Astrocyte of the cerebellum (primary cell): ENCODE data around the gene RRP1.

Experiments
- DNase-seq: peaks from one replicate; pipeline ENCODE4 v3.0.0-alpha.2; 2011; ENCODE audit warnings: low read depth
- H3K4me3 ChIP-seq: 2 replicates; pipeline ENCODE4 v1.5.1; 2011; ENCODE audit warnings: mild to moderate bottlenecking, low read depth, low read length, moderate library complexity
- in situ Hi-C: cut with HindIII; loops from 2 replicates; pipeline ENCODE4 v1.10.0; 2017; ENCODE audit warnings: low sequenced_read_pairs
- TF ChIP-seq, protein P1 (sequence below): IDR thresholded peaks from 2 replicates; pipeline ENCODE4 v1.5.1; 2012; ENCODE audit warnings: low read length, low read depth, moderate library complexity, mild to moderate bottlenecking; ENCODE audit errors: missing control alignments

The RRP1 gene

DNA sequence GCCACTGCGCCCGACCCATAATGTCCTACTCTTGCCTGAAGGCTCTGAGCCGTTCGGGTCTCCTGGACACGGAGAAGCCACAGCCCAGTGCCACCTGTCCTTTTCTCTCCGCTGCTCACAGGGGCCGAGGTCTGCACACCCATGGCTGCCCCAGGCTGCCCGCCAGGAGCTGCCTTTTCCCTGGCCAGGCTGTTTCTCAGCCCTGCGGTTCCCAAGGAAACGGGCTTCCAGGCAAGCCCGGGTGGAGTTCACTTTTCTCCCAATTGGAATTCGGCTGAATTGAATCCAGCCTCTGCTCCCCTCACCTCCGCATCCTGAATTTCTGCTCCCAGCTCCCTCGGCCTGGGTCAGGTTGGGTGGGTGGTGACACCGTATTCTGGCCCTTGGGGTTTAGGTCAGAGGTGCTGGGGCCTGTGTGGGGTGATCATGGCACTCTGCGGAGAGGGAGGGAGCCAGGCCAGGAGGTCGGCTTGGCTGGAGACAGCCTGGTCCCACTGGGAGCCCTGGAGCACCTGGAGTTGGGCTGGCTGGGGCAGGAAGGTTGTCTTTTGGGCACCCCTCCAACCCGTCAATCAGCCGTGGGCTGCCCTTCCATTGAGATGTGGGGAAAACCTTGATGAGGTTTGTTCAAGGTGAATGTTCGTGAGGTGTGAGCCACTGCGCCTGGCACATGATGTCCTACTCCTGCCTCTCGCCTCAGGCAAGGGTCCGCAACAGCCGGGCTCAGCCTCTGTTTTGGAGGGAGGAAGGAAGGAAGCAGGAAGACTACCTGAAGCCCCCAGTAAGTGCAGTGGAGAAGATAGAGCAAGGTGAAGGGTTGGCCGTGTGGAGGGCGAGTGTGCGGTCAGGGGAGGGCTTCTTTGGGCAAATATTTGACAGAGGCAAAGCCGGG, 25.1 kb downstream of the RRP1 start:
- in situ Hi-C loops = no loop called here
- H3K4me3 ChIP-seq = no peak overlapping the region
- TF ChIP-seq, protein P1, sequence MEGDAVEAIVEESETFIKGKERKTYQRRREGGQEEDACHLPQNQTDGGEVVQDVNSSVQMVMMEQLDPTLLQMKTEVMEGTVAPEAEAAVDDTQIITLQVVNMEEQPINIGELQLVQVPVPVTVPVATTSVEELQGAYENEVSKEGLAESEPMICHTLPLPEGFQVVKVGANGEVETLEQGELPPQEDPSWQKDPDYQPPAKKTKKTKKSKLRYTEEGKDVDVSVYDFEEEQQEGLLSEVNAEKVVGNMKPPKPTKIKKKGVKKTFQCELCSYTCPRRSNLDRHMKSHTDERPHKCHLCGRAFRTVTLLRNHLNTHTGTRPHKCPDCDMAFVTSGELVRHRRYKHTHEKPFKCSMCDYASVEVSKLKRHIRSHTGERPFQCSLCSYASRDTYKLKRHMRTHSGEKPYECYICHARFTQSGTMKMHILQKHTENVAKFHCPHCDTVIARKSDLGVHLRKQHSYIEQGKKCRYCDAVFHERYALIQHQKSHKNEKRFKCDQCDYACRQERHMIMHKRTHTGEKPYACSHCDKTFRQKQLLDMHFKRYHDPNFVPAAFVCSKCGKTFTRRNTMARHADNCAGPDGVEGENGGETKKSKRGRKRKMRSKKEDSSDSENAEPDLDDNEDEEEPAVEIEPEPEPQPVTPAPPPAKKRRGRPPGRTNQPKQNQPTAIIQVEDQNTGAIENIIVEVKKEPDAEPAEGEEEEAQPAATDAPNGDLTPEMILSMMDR = no peak
- DNase-seq = no peak

DNA sequence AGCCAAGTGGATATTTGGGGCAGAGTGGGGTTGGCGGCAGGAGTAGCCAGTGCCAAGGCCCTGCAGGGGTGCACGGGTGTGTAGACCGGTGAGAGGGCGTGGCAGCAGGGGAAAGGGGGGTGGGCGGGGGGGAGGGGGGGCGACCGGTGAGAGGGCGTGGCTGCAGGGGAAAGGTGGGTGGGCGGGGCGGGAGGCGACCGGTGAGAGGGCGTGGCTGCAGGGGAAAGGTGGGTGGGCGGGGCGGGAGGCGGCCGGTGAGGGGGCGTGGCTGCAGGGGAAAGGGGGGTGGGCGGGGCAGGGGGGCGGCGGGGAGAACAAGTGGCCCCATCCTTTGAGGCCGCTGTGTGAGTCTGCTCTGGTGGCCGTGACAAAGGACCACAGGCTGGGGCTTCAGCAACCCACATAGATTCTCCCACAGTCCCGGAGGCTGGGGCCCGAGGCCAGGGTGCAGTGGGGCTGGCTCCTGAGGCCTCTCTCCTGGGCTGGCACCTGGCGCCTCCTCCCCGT, 25.8 kb downstream of the RRP1 start:
- no peak for DNase-seq
- TF ChIP-seq, protein P1 = no peak
- in situ Hi-C loops = no loop called here
- H3K4me3 ChIP-seq = no peak overlapping the region

DNA sequence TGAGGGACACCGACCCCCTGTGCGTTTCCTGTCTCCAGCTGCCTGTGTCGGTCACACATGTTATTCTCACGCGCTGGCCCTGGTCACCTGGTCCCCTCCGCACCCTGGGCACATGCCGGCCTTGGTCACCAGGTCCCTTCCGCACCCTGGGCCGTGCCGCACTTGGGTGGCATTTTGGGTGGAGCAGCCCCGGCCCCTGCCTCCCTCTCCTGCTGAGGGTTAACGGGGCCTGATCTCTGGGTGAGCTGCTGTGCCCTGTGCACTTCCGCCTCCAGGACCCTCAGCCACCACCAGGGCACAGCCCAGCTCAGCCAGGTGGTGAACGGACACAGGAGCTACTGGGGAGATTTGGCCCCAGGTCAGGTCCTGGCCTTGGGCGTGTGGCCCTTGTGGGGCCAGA, 26.6 kb downstream of the RRP1 start:
- no peak overlapping the region for H3K4me3 ChIP-seq
- TF ChIP-seq, protein P1 = no peak
- in situ Hi-C loops = no loop called here

DNA sequence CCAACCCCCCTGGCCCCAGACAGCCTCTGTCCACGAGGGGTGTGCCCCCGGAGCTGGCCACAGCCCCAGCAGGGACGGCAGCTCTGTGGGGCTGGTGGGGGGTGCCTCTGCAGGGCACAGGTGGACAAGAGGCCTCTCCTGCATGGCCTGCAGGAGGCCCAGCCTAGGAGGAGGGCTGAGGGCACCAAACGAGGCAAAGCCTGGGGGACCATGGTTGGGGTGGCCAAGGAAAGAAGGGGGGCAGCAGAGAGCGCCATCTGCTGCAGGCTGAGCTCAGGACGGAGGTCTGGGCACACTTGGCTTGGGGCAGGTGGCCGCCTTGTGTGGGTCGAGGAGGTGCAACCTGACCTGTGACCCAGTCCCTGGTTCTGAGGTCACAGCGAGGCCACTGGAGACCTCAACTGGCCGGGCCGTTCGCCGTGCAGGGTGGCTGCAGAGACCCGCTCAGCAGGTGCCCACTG, 27.3 kb downstream of the RRP1 start:
- in situ Hi-C loops = no loop called here
- no peak for DNase-seq
- TF ChIP-seq, protein P1 = no peak
- H3K4me3 ChIP-seq = no peak overlapping the region

More for the DNA sequence above, 26.6 kb downstream of the RRP1 start:
- no peak for DNase-seq

DNA sequence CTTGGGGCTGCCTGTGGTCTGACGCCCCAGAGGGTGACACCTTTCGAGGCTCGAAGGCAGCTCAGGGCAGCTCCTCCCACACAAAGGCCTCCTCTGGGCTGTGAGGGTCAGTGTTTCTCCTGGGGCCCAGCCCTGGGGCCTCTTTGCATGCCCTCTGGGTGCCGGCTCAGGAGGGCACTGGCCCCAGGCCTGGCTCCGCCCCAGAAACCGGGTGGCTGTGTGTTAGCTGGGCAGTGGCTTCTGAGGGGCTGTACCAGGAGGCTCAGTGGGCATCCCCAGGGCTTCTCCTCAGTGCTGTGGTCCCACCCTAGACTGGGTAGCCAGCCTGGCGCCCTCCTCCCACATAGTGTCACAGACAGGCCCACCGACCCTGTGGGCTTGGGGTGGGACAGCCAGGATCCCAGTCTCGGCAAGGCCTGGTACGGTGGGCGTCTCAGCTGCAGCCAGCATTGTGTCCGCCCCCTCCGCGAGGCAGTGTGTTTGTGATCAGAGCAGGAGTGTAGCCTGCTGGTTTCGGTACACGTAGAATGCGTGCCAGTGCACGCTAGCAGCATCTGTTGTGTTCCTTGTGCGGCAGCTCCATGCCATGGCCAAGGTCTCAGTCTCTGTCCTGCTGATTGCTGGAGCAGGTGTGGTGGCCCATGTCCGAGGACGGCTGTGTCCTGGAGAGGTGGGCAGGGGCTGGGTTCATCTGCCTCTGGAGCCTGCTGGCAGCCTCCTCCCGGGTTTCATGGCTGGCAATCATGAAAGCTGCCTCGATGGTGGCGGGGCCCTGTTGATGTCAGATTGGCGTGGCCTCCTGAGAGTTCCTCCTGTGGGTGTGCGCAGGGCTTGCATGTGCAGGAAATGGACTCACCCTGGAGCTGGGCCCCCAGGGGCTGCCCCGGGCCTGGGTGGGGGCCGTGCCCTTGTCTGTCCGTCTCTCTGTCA, 28.0 kb downstream of the RRP1 start:
- no peak overlapping the region for H3K4me3 ChIP-seq
- no peak for DNase-seq
- TF ChIP-seq, protein P1 = no peak
- in situ Hi-C loops = no loop called here

DNA sequence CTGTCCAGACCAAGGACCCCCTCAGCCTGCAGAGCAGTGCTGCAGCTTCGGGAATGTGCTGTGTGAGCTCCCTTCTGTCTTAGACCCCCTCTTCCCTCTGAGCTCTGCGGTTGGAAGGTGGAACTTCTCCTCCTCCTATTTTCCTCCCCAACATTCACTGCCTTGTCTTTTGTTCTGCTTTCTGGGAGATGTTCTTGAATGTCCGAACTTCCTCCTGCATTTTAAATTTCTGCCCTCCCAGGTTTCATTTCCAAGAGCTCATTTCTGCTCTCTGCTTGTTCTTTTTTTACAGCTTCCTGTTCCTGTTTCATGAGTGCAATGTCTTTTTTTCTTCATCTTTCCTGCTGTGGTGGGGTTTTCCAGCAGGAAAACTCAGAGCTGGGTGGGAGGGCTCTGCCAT, 29.3 kb downstream of the RRP1 start:
- in situ Hi-C loops = no loop called here
- H3K4me3 ChIP-seq = no peak overlapping the region
- TF ChIP-seq, protein P1 = no peak
- no peak for DNase-seq
